HG03558 (cell line): ENCODE data around the gene TEX55.
"Not testable (repeated sequence)": the region's sequence is repeated elsewhere in the genome, so short reads cannot be mapped to it uniquely, and the experiment has no call there.

ENCODE experiments used
- ATAC-seq: cut with Tn5 transposase; IDR thresholded peaks from one replicate; pipeline ENCODE4 v1.9.1; 2021; ENCODE audit warnings: moderate number of reproducible peaks; ENCODE audit not compliant: unreplicated experiment; ENCODE audit errors: extremely low read depth

The TEX55 gene

GRCh38 chr3:119145500-119146167 is at the start of gene TEX55:
Gene TEX55 (plus strand): TSS chr3:119146165. CDS start chr3:119146190, 25 bp downstream.
- ATAC-seq, result peak; percentile 38

GRCh38 chr3:119098003-119098402 is 48.0 kb upstream of the TEX55 start:
- no peak for ATAC-seq

- ATAC-seq, result no peak
These were observed 47.2 kb upstream of the TEX55 start for GRCh38 chr3:119098619-119099222.

- no peak for ATAC-seq
These were observed 46.2 kb upstream of the TEX55 start for GRCh38 chr3:119099785-119100184.

GRCh38 chr3:119104031-119104430 is 41.9 kb upstream of the TEX55 start:
- no peak for ATAC-seq

GRCh38 chr3:119118330-119118729 is 27.6 kb upstream of the TEX55 start:
- not testable (repeated sequence) for ATAC-seq

- ATAC-seq, result no peak
These were observed 25.5 kb upstream of the TEX55 start for GRCh38 chr3:119120480-119120879.

GRCh38 chr3:119122350-119122749 is 23.6 kb upstream of the TEX55 start:
- no peak for ATAC-seq

- no peak for ATAC-seq
These were observed 20.6 kb upstream of the TEX55 start for GRCh38 chr3:119125342-119125741.

GRCh38 chr3:119125742-119126504 is 20.0 kb upstream of the TEX55 start:
- no peak for ATAC-seq

GRCh38 chr3:119130291-119130690 is 15.7 kb upstream of the TEX55 start:
- not testable (repeated sequence) for ATAC-seq

- not testable (repeated sequence) for ATAC-seq
These were observed 13.7 kb upstream of the TEX55 start for GRCh38 chr3:119132291-119132690.

- not testable (repeated sequence) for ATAC-seq
These were observed 6.6 kb upstream of the TEX55 start for GRCh38 chr3:119139360-119139759.

GRCh38 chr3:119140466-119140865 is 5.5 kb upstream of the TEX55 start:
- ATAC-seq, result no peak

GRCh38 chr3:119145128-119145499 is 851 bp upstream of the TEX55 start:
- no peak for ATAC-seq

GRCh38 chr3:119146578-119147375 is 812 bp downstream of the TEX55 start:
- no peak for ATAC-seq

- ATAC-seq, result no peak
These were observed 1.5 kb downstream of the TEX55 start for GRCh38 chr3:119147494-119147893.

- ATAC-seq, result no peak
These were observed 2.7 kb downstream of the TEX55 start for GRCh38 chr3:119148493-119149180.

- ATAC-seq, result no peak
These were observed 3.5 kb downstream of the TEX55 start for GRCh38 chr3:119149484-119149883.

- no peak for ATAC-seq
These were observed 10.9 kb downstream of the TEX55 start for GRCh38 chr3:119156868-119157267.
